CD8-positive, alpha-beta memory T cell (primary cell): ENCODE data around the gene NAA38. TPM values are rescaled to one million over a fixed set of nuclear protein-coding genes. Genes with fewer than 3 reads are reported as not detected.
A peak's percentile ranks its signal among the peaks of the same experiment; 100 is the strongest.
"Not testable (repeated sequence)": the region's sequence is repeated elsewhere in the genome, so short reads cannot be mapped to it uniquely, and the experiment has no call there.

Experiments used
- CTCF ChIA-PET: fragments of 350-600 bp; sonication (Branson Sonifier 250); formaldehyde crosslinking; loops from one replicate; lab custom pipeline; 2021; ENCODE audit warnings: antibody characterized with exemption; lab: Charles Lee
- POLR2A ChIA-PET: fragments of 350-600 bp; sonication (Branson Sonifier 250); formaldehyde crosslinking; loops from one replicate; lab custom pipeline; 2021; ENCODE audit warnings: antibody characterized with exemption; lab: Charles Lee
- DNase-seq, 5 donors: peaks; one replicate each; pipeline versions ENCODE4 v3.0.0 to v3.0.0-alpha.2; 2020 to 2022; ENCODE audit warnings: mixed read lengths in 1 of 5
- H3K27ac ChIP-seq: one replicate; pipeline ENCODE4 v1.7.0; 2013; ENCODE audit warnings: low read depth, mild to moderate bottlenecking, low read length, moderate library complexity
- H3K27me3 ChIP-seq: 2 replicates; pipeline ENCODE4 v1.7.0; 2013; ENCODE audit warnings: low read length, mild to moderate bottlenecking; ENCODE audit not compliant: insufficient read depth, poor library complexity, severe bottlenecking
- H3K36me3 ChIP-seq: 2 replicates; pipeline ENCODE4 v1.7.0; 2013; ENCODE audit warnings: mild to moderate bottlenecking, low read length, moderate library complexity; ENCODE audit not compliant: insufficient read depth
- H3K4me1 ChIP-seq: 2 replicates; pipeline ENCODE4 v1.7.0; 2013; ENCODE audit warnings: mild to moderate bottlenecking, low read length, moderate library complexity; ENCODE audit not compliant: insufficient read depth
- H3K4me3 ChIP-seq: 2 replicates; pipeline ENCODE4 v1.7.0; 2013; ENCODE audit warnings: mild to moderate bottlenecking, low read length
- H3K9me3 ChIP-seq: 2 replicates; pipeline ENCODE4 v1.7.0; 2013; ENCODE audit warnings: mild to moderate bottlenecking, low read length
- H3K27ac Mint-ChIP-seq, 8 donors: one replicate each; pipeline ENCODE4 v1.8.0; 2020 to 2021; ENCODE audit warnings: mixed read lengths in 8 of 8, mild to moderate bottlenecking in 6 of 8, inconsistent platforms in 3 of 8, moderate library complexity in 3 of 8
- H3K27me3 Mint-ChIP-seq, 2 donors: one replicate each; pipeline ENCODE4 v1.8.0; 2020 to 2021; ENCODE audit warnings: mixed read lengths in 2 of 2, mild to moderate bottlenecking in 1 of 2, moderate library complexity in 1 of 2
- H3K36me3 Mint-ChIP-seq, 3 donors: one replicate each; pipeline ENCODE4 v1.8.0; 2020 to 2021; ENCODE audit warnings: mixed read lengths in 3 of 3, inconsistent platforms in 1 of 3, mild to moderate bottlenecking in 1 of 3
- H3K4me1 Mint-ChIP-seq, 3 donors: one replicate each; pipeline ENCODE4 v1.8.0; 2020 to 2021; ENCODE audit warnings: mixed read lengths in 3 of 3, inconsistent platforms in 1 of 3, mild to moderate bottlenecking in 1 of 3
- H3K4me3 Mint-ChIP-seq, 7 donors: one replicate each; pipeline ENCODE4 v1.8.0; 2020 to 2021; ENCODE audit warnings: mixed read lengths in 7 of 7, mild to moderate bottlenecking in 6 of 7, moderate library complexity in 4 of 7, inconsistent platforms in 2 of 7
- H3K9me3 Mint-ChIP-seq, 5 donors: one replicate each; pipeline ENCODE4 v1.8.0; 2020 to 2022; ENCODE audit warnings: mixed read lengths in 5 of 5, mild to moderate bottlenecking in 3 of 5, moderate library complexity in 2 of 5, inconsistent platforms in 1 of 5
- polyA plus RNA-seq: library from polyadenylated mRNA; unstranded; fragments of 300-500 nt; fragmentation: Illumina TruSeq; gene quantifications from one replicate; pipeline ENCODE4 v1.2.3, GENCODE V29; 2021
- total RNA-seq, 2 experiments: library from RNA; stranded (reverse); gene quantifications; one replicate each; pipeline ENCODE4 v1.2.3, GENCODE V29; 2021

NAA38 gene
- total and polyA plus RNA-seq, 3 experiments from 2014 or later: 58.2 to 162 (median 65.0) TPM

DNA sequence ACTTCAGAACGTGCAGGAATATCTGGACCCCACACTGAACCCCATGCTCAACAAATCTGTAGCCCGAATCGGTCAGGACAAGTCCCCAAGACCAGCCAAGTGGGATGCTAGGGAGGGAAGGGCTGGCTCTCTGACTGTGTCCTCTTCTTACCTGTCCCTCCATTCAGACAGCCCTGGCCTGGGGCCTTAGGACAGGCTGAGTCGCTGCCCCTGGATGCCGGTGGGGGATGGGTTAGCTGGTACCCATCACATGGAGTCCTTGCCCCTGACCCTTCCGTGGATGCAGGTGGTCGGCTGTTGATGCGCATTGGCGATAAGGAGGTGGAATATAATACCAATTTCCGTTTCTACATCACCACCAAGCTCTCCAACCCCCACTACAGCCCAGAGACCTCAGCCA is 39.3 kb downstream of the NAA38 start:
- Mint-ChIP-seq H3K36me3 (no peaks in the 10 kb centered on the region), H3K9me3 (no peaks in the 10 kb centered on the region), H3K27me3 (peaks cover 0 to 1% of the 10 kb centered on the region in 2 donors), H3K4me3 (no peak overlapping the region), H3K4me1 (no peaks in the 10 kb centered on the region), H3K27ac (no peak overlapping the region)
- no peaks in the 10 kb centered on the region for H3K4me1 ChIP-seq
- no peaks in the 10 kb centered on the region for H3K9me3 ChIP-seq
- no peaks in the 10 kb centered on the region for H3K36me3 ChIP-seq
- no peak for DNase-seq
- POLR2A ChIA-PET: no interaction called here
- H3K27me3 ChIP-seq: no peaks in the 10 kb centered on the region
- H3K4me3 ChIP-seq: no peak overlapping the region
- CTCF ChIA-PET: interaction anchor here (1.3 to 2.7 kb wide), 4 partner anchors 17 to 239 kb away, joined by 3 to 9 read pairs (median 6); no protein-coding TSS in a partner anchor
- no peak overlapping the region for H3K27ac ChIP-seq

- Histone ChIP-seq H3K27ac (no peak overlapping the region), H3K4me3 (no peak overlapping the region), H3K27me3 (no peaks in the 10 kb centered on the region), H3K4me1 (no peaks in the 10 kb centered on the region), H3K9me3 (no peaks in the 10 kb centered on the region), H3K36me3 (no peaks in the 10 kb centered on the region)
- peaks cover 0 to 1% of the 10 kb centered on the region in 2 donors for H3K27me3 Mint-ChIP-seq
- no peaks in the 10 kb centered on the region for H3K36me3 Mint-ChIP-seq
- no peaks in the 10 kb centered on the region for H3K4me1 Mint-ChIP-seq
- ChIA-PET CTCF (interaction anchor here (1.8 to 2.7 kb wide), 2 partner anchors 34 to 172 kb away, joined by 7 to 9 read pairs; no protein-coding TSS in a partner anchor), POLR2A (no interaction called here)
- no peak for DNase-seq
- no peaks in the 10 kb centered on the region for H3K9me3 Mint-ChIP-seq
- no peak overlapping the region for H3K4me3 Mint-ChIP-seq
- no peak overlapping the region for H3K27ac Mint-ChIP-seq
These were observed 39.8 kb downstream of the NAA38 start for GRCh38 chr17:7817643-7817964.

- H3K4me1 ChIP-seq: no peaks in the 10 kb centered on the region
- H3K36me3 ChIP-seq: no peaks in the 10 kb centered on the region
- H3K27me3 ChIP-seq: no peaks in the 10 kb centered on the region
- no peaks in the 10 kb centered on the region for H3K9me3 ChIP-seq
- Mint-ChIP-seq H3K27ac (peak overlapping the region in 1 of 8 donors; percentile 80), H3K27me3 (no peaks in the 10 kb centered on the region), H3K4me1 (no peaks in the 10 kb centered on the region), H3K9me3 (no peaks in the 10 kb centered on the region), H3K36me3 (no peaks in the 10 kb centered on the region), H3K4me3 (no peak overlapping the region)
- POLR2A ChIA-PET: no interaction called here
- no peak for DNase-seq
- CTCF ChIA-PET: interaction anchor here (1.2 kb wide), 2 partner anchors 45 to 173 kb away, joined by 3 to 5 read pairs; no protein-coding TSS in a partner anchor
- H3K4me3 ChIP-seq: no peak overlapping the region
- no peak overlapping the region for H3K27ac ChIP-seq
These were observed 40.3 kb downstream of the NAA38 start for GRCh38 chr17:7816926-7817642.

DNA sequence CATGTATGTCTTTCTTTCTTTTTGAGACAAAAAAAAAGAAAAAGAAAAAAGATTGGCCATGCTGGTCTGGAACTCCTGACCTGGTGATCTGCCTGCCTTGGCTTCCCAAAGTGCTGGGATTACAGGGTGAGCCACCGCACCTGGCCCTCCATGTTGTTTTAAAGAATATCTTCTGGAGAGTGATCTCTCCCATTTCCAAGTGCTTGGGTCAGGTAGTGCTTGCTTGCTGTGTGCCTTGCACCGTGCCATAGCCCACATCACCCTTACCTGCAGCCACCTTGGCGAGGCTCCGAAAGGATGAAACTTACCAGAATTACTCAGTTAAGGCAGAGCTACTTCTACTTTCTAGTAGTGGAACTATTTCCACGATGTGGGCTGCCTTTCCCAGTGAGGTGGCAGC is 42.4 kb downstream of the NAA38 start:
- Histone ChIP-seq H3K27ac (no peak overlapping the region), H3K36me3 (no peaks in the 10 kb centered on the region), H3K9me3 (no peaks in the 10 kb centered on the region), H3K4me3 (no peak overlapping the region), H3K27me3 (no peaks in the 10 kb centered on the region), H3K4me1 (no peaks in the 10 kb centered on the region)
- DNase-seq: no peak
- Mint-ChIP-seq H3K9me3 (no peaks in the 10 kb centered on the region), H3K27me3 (no peaks in the 10 kb centered on the region), H3K36me3 (no peaks in the 10 kb centered on the region), H3K4me1 (no peaks in the 10 kb centered on the region), H3K27ac (no peak overlapping the region), H3K4me3 (no peak overlapping the region)
- ChIA-PET CTCF (no interaction called here), POLR2A (no interaction called here)

- H3K27ac Mint-ChIP-seq: no peak overlapping the region
These were observed 46.1 kb downstream of the NAA38 start for GRCh38 chr17:7811251-7811650.

GRCh38 chr17:7809791-7810343 is 47.5 kb downstream of the NAA38 start:
- H3K27me3 ChIP-seq, H3K36me3 ChIP-seq, H3K27ac ChIP-seq, H3K27ac Mint-ChIP-seq, DNase-seq, H3K9me3 ChIP-seq, H3K4me3 ChIP-seq, H3K4me1 ChIP-seq, POLR2A ChIA-PET, H3K36me3 Mint-ChIP-seq, H3K9me3 Mint-ChIP-seq, H3K4me1 Mint-ChIP-seq, H3K4me3 Mint-ChIP-seq: not testable (repeated sequence)
- CTCF ChIA-PET: interaction anchor here (1.3 kb wide), 1 partner anchor 13 kb away, joined by 3 read pairs; no protein-coding TSS in a partner anchor
- H3K27me3 Mint-ChIP-seq: peaks cover 21 to 31% of the 10 kb centered on the region in 2 donors

More at GRCh38 chr17:7811251-7811650, 46.1 kb downstream of the NAA38 start:
- Histone ChIP-seq H3K27me3 (no peaks in the 10 kb centered on the region), H3K36me3 (no peaks in the 10 kb centered on the region), H3K4me3 (no peak overlapping the region), H3K4me1 (no peaks in the 10 kb centered on the region), H3K9me3 (no peaks in the 10 kb centered on the region), H3K27ac (no peak overlapping the region)
- Mint-ChIP-seq H3K4me1 (no peaks in the 10 kb centered on the region), H3K9me3 (no peaks in the 10 kb centered on the region), H3K4me3 (no peak overlapping the region), H3K36me3 (no peaks in the 10 kb centered on the region), H3K27me3 (peaks cover 14 to 24% of the 10 kb centered on the region in 2 donors)
- ChIA-PET CTCF (no interaction called here), POLR2A (no interaction called here)
- no peak for DNase-seq

DNA sequence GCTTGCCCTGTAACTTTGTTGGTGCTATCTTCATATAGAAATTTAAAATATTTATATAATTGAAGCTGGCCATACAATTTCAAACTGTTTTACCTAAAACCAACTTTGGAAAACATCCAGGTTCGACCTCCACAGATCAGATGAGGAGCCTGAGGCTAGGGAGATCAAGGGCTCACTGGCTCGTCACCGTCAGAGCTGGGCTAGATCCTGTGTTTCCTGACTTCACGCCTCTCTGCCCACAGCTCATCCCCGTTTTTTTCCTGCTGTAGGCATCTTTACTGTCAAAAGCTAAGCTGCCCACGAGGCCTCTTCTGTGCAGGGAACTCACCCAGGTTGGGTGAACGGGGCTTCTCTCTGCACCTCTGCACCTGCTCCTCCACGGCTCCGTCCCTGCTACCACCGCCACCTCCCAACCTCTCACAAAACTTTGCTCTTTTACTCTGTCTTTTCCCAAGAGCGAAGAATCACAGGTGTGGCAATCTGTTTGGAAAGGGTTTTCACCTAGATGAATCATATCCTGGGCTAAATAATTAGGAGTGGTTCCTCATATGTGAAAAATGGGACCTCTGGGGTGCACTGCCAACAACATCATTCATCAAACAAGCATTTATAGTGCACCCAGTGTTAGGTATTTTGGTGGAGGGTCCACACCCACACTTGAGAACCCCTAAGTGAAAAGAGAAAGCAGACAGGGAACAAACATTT is 48.1 kb downstream of the NAA38 start:
- Mint-ChIP-seq H3K9me3 (no peaks in the 10 kb centered on the region), H3K27ac (no peak overlapping the region), H3K4me1 (no peaks in the 10 kb centered on the region), H3K36me3 (peaks cover 0 to 1% (median 0%) of the 10 kb centered on the region in 3 donors), H3K27me3 (peaks cover 21 to 32% of the 10 kb centered on the region in 2 donors), H3K4me3 (no peak overlapping the region)
- no peaks in the 10 kb centered on the region for H3K27me3 ChIP-seq
- H3K27ac ChIP-seq: no peak overlapping the region
- CTCF ChIA-PET: interaction anchor here (0.9 to 1.3 kb wide), 2 partner anchors 14 to 42 kb away, joined by 3 read pairs; no protein-coding TSS in a partner anchor
- POLR2A ChIA-PET: no interaction called here
- no peak overlapping the region for H3K4me3 ChIP-seq
- no peaks in the 10 kb centered on the region for H3K4me1 ChIP-seq
- H3K9me3 ChIP-seq: no peaks in the 10 kb centered on the region
- no peaks in the 10 kb centered on the region for H3K36me3 ChIP-seq
- DNase-seq: no peak

GRCh38 chr17:7807206-7807605 is 50.2 kb downstream of the NAA38 start:
- no peaks in the 10 kb centered on the region for H3K36me3 ChIP-seq
- H3K9me3 Mint-ChIP-seq: peaks cover 0 to 2% (median 0%) of the 10 kb centered on the region in 5 donors
- H3K4me3 Mint-ChIP-seq: no peak overlapping the region
- no peaks in the 10 kb centered on the region for H3K4me1 ChIP-seq
- H3K27me3 Mint-ChIP-seq: peaks cover 23 to 43% of the 10 kb centered on the region in 2 donors
- POLR2A ChIA-PET: no interaction called here
- CTCF ChIA-PET: no interaction called here
- no peaks in the 10 kb centered on the region for H3K4me1 Mint-ChIP-seq
- no peak overlapping the region for H3K4me3 ChIP-seq
- H3K27me3 ChIP-seq: no peaks in the 10 kb centered on the region
- H3K9me3 ChIP-seq: no peaks in the 10 kb centered on the region
- H3K36me3 Mint-ChIP-seq: peaks cover 0 to 1% (median 0%) of the 10 kb centered on the region in 3 donors
- no peak overlapping the region for H3K27ac ChIP-seq
- no peak for DNase-seq
- no peak overlapping the region for H3K27ac Mint-ChIP-seq
